Stimulated activated CD4-positive, alpha-beta T cell treated with anti-CD3 and anti-CD28 coated beads, Interleukin-12 subunit alpha, Interleukin-12 subunit beta, amount 100 ng/mL, for 48 hours (primary cell): ENCODE results near the gene IL17F.
"Not testable (repeated sequence)": the region's sequence is repeated elsewhere in the genome, so short reads cannot be mapped to it uniquely, and the experiment has no call there.

ENCODE experiments used
- DNase-seq, 3 donors: peaks; one replicate each; pipeline ENCODE4 v3.0.0-alpha.2; 2020; ENCODE audit warnings: low read depth in 2 of 3, low spot score in 1 of 3

IL17F gene

DNA sequence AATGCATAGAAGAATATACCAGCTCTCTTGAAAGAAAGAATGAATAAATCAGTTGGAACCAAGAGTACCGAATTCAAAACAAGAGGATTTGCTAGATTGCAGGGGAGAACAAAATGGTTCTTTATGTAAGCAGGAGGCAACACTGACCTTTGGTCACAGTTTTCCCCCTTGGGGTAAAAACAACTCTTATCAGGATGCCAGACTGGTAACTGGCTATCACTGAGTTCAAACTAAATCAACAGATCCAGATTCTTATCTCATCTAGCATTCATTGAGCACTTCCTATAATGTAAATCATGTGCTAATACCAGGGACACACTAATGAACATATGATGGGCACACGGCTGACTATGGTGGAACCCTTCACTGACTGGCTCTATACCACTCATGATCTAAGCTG is 4.8 kb upstream of the IL17F start:
- DNase-seq: no peak

DNA sequence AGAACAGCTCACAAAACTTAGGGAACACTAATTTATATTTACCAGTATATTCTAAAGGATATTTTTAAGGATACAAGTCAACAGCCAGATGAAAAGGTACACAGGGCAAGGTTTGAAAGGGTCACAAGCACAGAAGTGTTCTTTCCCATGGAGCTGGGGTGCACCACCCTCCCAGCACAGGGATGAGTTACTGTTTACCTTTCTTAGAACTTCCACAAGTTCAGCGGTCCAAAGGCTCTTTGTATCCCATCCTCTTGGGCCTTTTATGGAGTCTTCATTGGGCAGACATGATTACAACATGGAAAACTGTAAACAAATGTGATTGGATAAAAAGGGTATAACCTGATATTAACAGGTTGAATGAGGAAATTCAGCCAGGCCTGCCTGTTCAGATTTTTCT is 1.1 kb upstream of the IL17F start:
- no peak for DNase-seq

DNA sequence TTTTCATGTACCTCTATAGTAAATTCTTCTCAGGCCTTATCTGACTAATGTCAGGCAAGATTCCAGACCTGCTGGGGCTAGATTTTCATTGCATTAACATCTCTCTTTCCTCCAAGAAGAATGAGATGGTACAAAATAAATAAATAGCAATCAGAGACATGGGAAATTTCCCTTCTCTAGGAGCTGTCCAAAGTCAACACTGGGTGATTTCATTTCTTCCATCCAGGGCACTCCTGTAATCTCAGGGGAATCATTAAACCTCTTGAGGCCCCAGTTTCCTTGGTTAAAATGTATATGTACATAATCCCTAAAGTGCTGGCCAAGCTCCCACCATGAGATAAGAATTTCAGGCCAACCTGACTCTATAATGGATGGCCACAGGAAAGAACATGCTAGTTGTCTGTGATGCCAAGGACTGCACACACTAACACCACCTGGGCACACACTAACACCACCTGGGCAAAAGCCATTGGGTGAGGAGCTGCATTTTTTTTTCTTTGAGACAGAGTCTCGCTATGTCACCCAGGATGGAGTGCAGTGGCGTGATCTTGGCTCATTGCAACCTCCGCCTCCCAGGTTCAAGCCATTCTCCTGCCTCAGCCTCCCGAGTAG is 912 bp downstream of the IL17F start:
- DNase-seq: no peak

DNA sequence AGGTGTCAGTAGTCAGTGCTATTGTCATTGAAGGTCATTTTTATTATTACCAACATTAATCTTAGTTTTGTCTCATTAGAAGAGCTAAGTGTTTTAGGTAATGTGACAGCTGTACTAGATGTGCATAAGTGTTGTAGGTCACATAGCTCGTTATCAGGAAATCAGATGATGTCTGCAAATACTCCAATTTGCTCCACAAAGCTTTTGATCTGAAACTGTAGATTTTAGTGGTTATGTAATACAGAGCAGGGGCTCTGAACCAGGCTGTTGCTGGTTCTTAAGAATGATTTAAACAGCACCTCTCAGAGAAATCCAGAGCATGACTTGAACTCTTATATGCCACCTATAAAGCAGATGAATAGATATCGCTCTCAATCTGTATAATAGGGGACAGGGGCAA is 2.5 kb downstream of the IL17F start:
- no peak for DNase-seq

DNA sequence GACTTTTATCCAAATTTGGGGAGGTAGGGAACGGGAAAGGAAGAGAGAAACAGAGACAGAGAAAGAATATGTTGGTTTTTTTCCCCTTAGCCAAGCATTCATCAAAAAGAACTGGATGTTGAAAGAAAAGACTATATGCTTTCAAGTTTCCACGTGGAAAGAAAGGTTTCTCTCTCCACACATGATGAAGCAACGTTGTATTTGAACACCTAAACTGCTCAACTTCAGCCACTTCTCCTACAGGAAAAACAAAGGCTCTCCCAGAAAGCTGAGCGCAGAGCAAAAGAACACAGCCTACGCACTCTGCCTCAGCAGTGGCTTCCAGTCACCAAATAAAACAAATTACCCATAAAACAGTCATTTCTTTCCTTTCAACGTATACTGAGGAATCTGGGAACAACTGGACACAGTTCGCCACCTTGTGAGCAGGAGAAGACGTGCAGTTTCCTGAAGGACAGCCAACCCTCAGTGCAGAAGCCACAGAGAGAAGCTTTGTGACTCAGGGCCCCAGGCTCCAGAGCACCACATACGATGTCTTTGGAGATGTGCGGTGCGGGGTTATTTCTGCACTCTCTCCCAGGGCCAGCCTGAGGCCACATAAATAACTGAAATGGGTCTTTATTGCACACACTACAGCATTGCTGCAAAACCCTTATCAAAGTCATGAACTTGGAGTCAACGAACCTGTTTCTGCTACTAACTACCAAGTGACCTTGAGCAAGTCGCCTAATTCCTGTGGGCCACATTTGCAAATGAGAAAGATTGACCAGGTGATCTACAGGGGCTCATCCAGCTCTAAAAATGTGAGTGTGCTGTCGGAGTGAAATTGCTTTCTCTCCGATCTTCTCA is 10.1 kb downstream of the IL17F start:
- peak; percentile 34 to 44 (median 43) for DNase-seq

GRCh38 chr6:52233005-52233404 is 11.3 kb downstream of the IL17F start:
- DNase-seq: no peak

DNA sequence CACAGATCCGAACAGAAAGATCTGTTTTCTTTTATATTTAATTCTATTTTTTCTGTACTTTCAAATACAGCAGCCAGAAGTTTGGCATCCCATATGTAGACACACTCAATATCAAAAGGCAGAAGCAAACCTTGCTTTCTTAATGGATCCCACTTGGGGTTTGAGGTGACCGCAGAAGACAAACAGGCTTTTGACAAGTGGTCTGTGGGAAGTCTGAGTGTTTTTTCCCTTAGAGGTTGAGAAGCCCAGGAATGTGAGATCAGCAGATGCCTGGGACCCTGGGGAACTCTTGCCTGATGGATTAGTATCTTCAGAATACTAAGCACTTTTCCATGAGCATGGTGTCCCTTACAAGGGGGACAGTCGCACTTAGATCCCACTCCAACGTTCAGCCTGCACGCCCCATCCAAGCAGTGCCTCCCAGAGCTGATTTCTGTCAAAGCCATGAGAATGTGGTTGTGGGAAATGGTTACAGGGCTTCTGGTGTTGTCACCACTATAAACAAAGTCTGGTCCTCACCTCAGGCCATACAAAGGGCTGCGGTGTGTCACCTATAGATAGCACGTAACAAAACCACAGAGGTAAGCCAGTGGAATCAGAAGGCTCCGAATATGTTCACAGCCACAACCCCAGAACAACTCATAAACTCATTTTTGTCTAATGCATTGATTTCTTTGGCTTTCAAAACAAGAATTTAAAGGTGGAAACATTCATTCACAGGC is 12.7 kb downstream of the IL17F start:
- peak in 2 of 3 donors; percentile 34 to 37 for DNase-seq

GRCh38 chr6:52230685-52231084 is 13.6 kb downstream of the IL17F start:
- no peak for DNase-seq

DNA sequence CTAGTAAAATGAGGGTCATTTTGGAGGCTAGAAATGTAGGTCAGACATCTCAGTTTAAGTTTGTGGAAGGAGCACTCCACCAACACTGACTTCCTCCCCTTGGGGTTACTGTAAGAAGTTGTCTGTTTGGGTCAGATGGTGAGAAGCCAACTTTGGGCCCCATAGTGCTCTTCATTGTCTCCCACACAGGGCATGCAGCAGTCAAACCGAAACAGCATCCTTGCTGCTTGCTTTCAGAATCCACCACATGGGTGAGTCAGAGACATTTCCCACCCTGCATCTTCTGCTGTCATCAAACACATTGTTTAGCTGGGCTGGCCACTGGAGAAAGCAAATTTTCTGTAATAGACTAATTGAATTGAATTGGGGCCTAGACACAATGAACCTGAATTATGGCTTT is 16.8 kb downstream of the IL17F start:
- DNase-seq: peak; percentile 64 to 73 (median 64)

DNA sequence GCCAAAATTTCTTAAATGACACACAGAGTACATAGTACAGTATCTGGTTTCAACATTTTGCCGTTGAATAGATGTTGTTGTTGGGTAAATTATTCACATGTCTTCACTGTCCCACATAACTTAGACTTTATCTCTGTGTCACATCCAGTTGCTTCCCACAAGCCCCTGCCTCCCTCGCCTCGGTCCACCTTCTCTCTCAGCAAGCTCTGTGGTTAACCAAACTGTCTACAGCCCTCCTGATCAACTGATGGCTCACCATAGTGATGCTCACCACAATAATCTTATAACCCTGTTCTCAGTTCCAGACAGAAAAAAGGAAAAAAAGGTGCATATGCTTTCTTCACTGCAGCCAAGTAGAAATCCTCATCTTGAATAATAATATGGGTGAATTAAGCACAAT is 23.0 kb downstream of the IL17F start:
- peak; percentile 38 to 54 (median 48) for DNase-seq

GRCh38 chr6:52217761-52218160 is 26.5 kb downstream of the IL17F start:
- no peak for DNase-seq

GRCh38 chr6:52216932-52217575 is 27.2 kb downstream of the IL17F start:
- DNase-seq: no peak

DNA sequence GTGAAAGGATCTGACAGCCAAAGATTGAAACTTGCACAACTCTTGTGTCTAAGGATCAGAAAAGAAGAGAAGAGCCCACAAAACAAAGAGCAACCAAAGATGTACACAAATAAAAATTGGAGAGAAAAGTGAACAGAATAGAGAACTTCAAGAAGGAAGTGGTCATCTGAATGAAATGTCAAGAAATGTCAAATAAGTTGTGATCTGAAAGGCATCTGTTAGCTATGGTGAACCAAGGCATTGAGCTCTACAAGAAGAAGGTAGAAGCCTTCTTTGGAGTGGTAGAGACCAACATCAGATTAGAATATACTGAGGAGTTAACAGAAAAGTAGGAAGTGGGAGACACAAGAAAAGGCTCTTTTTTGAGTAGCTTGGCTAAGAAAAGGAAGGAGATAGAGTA is 28.5 kb downstream of the IL17F start:
- no peak for DNase-seq

DNA sequence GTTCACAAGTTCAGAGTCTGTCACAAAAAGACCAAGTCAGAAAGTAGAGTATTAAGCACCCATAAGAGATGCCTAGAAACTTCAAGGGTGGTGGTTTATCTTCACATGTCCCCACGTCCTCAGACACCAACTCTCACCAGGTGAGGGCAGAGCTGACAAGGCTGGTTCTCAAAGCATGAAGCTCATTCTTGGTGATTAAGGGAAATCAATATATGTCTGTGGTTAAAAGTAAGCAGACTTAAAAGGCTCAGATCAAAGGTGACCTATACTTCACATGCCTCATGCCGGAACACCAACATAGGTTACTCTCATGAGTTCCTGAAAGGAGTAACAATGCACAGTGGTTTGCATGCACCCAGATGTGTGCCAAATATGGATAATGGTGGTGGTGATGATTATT is 31.2 kb downstream of the IL17F start:
- DNase-seq: peak in 1 of 3 donors; percentile 8

DNA sequence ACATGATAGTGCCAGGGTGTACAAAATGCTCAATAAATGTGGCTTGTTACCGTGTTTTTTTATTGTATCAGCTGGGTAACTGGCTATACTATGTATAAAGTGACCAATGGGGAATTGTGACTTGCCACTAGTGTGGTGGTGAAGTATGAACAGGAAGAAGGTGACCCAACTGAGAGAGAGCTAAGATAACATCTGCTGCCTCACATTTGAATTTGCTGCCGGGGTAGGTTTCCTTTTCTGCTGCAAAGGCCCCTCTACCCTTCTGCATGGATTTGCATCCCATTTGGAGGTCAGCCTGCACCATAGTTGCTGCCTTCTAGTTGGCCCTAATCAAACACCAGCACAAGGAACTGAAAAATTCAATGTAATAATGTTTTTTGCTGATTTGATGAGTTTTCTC is 34.1 kb downstream of the IL17F start:
- no peak for DNase-seq

GRCh38 chr6:52209770-52210169 is 34.5 kb downstream of the IL17F start:
- DNase-seq: no peak

DNA sequence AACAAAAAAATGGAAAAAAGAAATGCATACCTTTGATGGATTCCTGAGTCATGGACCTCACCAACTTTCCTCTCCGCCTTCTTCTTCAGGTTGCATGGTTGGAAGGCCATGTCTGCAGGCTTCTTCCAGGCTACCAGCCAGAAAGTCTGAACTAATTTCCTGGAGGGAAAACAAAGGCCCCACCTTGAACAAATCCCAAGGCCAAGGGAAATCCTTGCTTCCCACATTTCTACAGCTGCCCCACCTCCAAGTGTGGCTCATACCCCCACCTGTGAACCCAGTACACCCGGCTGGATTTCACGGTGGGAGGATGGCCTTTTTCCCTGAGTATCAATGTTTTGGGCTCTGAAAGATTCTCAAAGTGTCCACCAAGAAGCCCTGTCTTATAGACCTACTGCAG is 35.7 kb downstream of the IL17F start:
- DNase-seq: no peak

DNA sequence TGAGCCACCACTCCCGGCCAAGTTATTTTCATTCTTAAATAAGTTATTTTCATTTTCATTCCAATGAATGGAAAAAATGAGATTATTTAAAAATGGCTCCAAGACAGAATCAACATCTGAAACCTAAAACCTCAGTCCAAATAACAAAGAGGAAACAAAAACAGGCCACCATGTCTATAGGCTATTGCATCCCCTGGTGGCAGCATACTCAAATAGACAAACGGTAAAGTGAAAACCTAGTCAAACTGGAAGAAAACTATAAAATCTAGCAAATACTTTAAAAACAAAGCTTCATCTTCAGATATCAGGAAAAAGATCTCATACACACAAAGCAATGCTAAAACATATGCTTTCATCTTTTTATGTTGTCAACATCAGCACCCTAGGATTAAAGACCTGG is 37.2 kb downstream of the IL17F start:
- no peak for DNase-seq

- no peak for DNase-seq
Observed at GRCh38 chr6:52201493-52201892, 42.8 kb downstream of the IL17F start.

GRCh38 chr6:52201046-52201445 is 43.3 kb downstream of the IL17F start:
- DNase-seq: no peak

DNA sequence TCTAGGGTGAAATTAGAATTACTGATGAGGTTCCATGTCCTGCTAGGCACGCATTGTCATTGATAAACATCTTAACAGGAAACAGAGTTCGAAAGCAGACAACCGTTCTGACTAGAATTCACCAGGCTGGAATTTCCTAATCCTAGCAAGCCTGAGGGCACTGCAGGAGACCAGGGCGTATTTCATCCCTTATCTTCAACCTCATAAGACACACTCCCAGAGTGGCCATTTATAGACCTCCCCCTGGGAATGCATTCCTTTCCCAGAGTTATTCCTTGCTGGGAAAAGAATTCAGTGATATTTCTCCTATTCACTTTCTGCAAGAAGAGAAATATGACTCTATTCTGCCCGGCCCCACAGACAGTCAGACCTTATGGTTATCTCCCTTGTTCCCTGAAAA is 44.2 kb downstream of the IL17F start:
- not testable (repeated sequence) for DNase-seq

GRCh38 chr6:52195886-52196285 is 48.4 kb downstream of the IL17F start:
- no peak for DNase-seq
